GM19099 (cell line): Measurements from ENCODE around the gene SPTA1.

ENCODE experiments used
- POLR2A ChIP-seq: IDR thresholded peaks from 3 replicates; pipeline ENCODE4 v1.6.1; 2011; ENCODE audit warnings: low read depth; ENCODE audit not compliant: insufficient read length; ENCODE audit errors: extremely low read depth

SPTA1 gene

GRCh38 chr1:158686111-158687009 is at the start of gene SPTA1:
Gene SPTA1, minus strand, starts transcription at chr1:158686715. Its CDS starts 198 bp downstream, at chr1:158686517.
- no peak for TF ChIP-seq POLR2A

GRCh38 chr1:158735848-158736247 is 49.3 kb upstream of the SPTA1 start:
- no peak for TF ChIP-seq POLR2A

GRCh38 chr1:158732524-158732923 is 46.0 kb upstream of the SPTA1 start:
- TF ChIP-seq POLR2A = no peak

DNA sequence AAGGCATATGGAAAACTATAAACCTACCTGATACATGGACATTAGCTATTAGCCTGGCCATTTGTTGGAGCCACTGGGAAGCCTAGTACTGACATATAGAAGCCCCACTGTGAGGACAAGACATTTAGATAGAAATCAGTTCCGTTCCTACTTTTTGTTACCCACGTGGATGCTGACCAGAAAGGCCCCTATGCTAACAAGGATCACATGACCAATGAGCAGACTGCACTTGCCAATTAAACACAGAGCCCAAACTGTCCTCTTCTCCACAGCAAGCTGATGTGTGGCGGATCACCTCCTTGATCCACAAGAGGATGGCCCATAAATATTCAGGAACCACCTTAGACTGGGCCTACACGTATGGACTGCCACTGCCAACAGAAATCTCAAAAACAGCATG is 45.2 kb upstream of the SPTA1 start:
- no peak for TF ChIP-seq POLR2A

DNA sequence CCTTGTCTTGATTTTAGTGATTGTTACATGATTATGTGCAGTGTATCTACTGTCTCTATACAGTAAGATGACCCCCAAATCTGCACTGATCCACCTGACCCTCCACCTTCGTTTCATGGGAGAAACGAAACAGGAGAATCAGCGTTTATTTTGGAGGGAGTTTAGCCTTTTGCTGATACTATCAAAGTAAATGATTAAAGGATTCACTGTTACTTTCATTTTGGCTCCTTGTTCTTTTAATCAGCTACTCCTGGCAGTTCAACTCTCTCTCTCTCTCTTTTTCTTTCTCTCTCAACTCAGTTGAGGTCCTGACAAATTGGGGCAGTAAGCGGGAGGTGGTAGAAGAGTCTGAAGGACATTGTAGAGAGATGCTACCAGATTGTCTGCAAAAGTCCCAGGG is 43.9 kb upstream of the SPTA1 start:
- TF ChIP-seq POLR2A = no peak

DNA sequence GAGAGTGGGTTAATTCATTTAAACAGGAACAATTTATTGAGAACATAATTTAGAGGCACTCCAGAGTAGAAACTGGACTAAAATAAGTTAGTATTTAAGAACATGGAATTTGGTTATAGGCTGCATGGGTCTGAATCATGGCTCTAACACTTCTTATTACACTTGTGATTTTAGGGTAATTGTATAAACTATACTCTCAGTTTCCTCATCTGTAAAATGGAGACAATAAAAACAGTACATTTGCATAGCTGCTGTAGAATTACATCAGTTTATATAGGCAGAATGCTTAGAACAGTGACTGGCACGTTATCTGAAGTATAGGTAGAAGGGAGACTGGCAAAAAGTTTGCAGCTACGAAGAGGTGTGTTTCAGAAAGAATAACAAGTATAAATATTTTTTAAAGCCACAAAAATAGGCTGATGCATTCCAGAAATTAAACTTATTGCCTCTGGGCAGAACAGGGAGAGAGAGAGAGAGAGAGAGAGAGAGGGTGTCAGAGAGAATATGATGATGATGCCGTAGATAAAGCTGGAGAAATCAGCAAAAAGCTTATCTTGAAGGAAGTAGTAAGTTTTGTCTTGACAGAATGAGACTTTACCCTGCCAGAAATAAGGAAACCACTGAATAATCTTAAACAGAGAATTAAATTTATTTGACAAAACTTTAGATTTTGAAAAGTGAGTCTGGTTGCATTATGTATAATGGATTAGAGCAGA is 42.2 kb upstream of the SPTA1 start:
- no peak for TF ChIP-seq POLR2A

DNA sequence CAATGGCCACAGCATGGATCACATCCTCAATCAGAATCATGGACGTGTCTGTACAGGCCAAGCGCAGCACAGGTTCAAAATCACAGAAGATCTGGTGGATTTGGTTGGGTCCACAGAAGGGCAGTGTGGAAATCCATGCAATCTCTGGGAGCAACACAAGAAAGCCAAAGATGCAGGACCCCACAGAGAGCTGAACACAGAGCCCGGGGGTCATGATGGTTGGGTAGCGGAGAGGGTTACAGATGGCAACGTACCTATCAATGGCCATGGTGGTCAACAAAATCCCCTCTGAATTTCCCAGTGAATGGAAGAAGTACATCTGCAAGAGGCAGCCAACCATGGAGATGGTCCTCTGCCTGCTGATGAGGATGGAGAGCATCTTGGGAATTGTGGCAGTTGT is 37.9 kb upstream of the SPTA1 start:
- TF ChIP-seq POLR2A = no peak

- no peak for TF ChIP-seq POLR2A
Observed at GRCh38 chr1:158720620-158721019, 34.1 kb upstream of the SPTA1 start, which contains the start of gene OR6K3. Gene OR6K3, minus strand, starts transcription at chr1:158720720. Its CDS starts 2,605 bp downstream, at chr1:158718115.

GRCh38 chr1:158719664-158720063 is 33.1 kb upstream of the SPTA1 start:
- TF ChIP-seq POLR2A = no peak

DNA sequence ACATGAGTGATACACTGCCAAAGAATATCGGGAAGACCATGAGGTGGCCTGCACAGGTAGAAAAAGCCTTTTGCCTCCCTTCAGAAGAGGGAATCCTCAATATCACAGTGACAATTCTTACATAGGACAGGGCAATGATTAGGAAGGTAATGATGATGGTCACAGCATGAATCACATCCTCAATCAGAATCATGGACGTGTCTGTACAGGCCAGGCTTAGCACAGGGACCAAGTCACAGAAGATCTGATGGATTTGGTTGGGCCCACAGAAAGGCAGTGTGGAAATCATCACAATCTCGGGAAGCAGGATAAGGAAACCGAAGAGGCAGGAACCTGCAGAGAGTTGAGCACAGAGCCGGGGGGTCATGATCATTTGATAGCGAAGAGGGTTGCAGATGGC is 30.8 kb upstream of the SPTA1 start:
- TF ChIP-seq POLR2A = no peak

DNA sequence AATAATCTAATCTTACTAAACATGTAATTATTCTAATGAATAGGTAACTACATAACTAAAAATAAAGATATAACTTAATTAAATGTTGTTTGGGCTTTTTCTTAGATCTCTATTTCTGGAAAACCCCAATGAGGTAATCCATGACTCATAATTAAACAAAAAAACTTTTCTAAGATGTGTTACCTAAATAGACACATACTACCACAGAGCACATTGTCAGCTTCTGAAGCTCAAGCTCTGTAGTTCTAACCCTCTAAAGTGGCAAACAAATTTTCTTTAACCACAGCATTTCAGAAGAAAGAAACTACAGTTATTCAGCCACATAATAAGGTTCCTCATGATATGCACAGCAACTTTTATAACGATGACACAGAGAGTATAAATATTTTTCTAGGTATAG is 29.8 kb upstream of the SPTA1 start:
- no peak for TF ChIP-seq POLR2A

DNA sequence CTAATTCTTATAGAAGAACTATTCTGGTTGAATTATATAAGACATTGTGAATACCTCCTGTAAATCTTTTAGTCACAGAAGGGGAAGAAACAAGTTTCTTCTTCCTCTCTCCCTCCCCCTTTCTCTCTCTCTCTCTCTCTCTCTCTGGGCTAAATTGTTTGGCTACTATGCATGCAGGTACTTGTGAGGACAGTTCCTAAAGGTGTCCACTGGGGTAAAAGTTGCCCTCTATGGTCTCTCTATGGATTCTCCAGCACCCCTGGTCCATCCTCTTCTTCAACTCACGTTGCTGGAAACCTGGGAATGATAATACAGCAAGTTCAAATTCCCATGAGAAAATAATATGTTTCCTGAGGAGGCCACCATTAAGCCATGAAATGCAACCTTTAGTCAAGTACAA is 28.2 kb upstream of the SPTA1 start:
- TF ChIP-seq POLR2A = no peak

GRCh38 chr1:158711098-158711497 is 24.6 kb upstream of the SPTA1 start:
- no peak for TF ChIP-seq POLR2A

DNA sequence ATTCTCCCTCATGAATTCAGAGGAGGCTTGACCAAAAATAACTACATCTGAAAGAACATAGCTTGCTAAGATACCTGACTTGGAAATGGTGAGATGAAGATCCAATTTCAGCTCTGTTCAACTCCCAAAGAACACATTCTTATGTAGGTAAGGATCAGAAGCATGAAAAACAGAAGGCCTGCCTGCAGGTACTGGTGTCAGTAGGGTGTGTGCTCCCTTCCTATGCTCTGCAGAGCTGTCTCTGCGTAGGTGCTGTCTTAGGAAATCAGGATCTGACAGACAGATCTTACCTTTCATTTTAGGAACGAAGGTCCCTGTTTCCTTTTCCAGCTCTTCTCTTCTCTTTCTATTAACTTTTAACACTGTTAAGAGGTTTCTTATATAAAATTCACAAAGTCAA is 19.6 kb upstream of the SPTA1 start:
- TF ChIP-seq POLR2A = no peak

DNA sequence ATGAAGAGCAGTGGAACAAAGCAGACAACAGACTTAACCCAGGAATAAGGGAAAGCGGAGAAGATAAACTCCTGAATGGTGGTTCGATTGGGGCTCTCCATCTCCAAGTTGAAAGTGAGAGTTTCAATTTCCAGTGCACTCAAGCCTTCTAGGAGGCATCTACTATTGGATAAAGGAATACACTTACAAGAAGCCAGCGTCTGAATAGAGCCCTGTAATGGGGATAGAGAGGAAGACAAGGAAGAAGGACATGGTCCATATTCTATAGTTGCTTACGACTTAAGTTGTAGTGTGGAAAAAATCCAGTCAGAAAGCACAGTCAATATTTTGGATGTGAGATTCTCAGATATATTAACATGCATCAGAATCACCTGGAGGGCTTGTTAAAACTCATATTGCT is 14.0 kb upstream of the SPTA1 start, which contains the start of gene OR6K2:
Gene OR6K2 (minus strand): TSS at position 101 of the 400 bp plus-strand sequence. CDS start 0 bp downstream, at position 101.
- no peak for TF ChIP-seq POLR2A

GRCh38 chr1:158694596-158694995 is 8.1 kb upstream of the SPTA1 start:
- no peak for TF ChIP-seq POLR2A
